22Rv1 (cell line): ENCODE measurements around the gene USH2A.

Source experiments
- H3K27ac ChIP-seq: fragments of 450-650 bp; 2 replicates; pipeline ENCODE4 v1.5.1; 2017
- CTCF ChIP-seq: fragments of 450-650 bp; IDR thresholded peaks from 2 replicates; pipeline ENCODE4 v1.5.1; 2017; ENCODE audit warnings: mild to moderate bottlenecking
- ZFX ChIP-seq: fragments of 450-650 bp; IDR thresholded peaks from 2 replicates; pipeline ENCODE4 v1.6.1; 2017; ENCODE audit warnings: antibody characterized with exemption, borderline replicate concordance

Gene USH2A

GRCh38 chr1:215868500-215868899 is 554.7 kb downstream of the USH2A start:
- TF ChIP-seq ZFX (no peak), CTCF (no peak)

GRCh38 chr1:215865060-215865459 is 558.2 kb downstream of the USH2A start:
- no peak for TF ChIP-seq CTCF
- no peak for TF ChIP-seq ZFX

More at GRCh38 chr1:215868500-215868899, 554.7 kb downstream of the USH2A start:
- no peak overlapping the region for H3K27ac ChIP-seq

GRCh38 chr1:215863796-215864195 is 559.5 kb downstream of the USH2A start:
- TF ChIP-seq ZFX (no peak), CTCF (no peak)
- H3K27ac ChIP-seq, result no peak overlapping the region

More at GRCh38 chr1:215865060-215865459, 558.2 kb downstream of the USH2A start:
- H3K27ac ChIP-seq, result no peak overlapping the region

GRCh38 chr1:215860833-215861232 is 562.4 kb downstream of the USH2A start:
- H3K27ac ChIP-seq, result no peak overlapping the region
- no peak for TF ChIP-seq ZFX
- no peak for TF ChIP-seq CTCF

- TF ChIP-seq ZFX, result no peak
- no peak for TF ChIP-seq CTCF
- H3K27ac ChIP-seq, result no peak overlapping the region
These were observed 565.9 kb downstream of the USH2A start for GRCh38 chr1:215857317-215857716.

- TF ChIP-seq CTCF, result no peak
- no peak for TF ChIP-seq ZFX
- no peak overlapping the region for H3K27ac ChIP-seq
These were observed 577.9 kb downstream of the USH2A start for GRCh38 chr1:215845234-215845891.

- TF ChIP-seq CTCF, result no peak
- TF ChIP-seq ZFX, result no peak
These were observed 578.5 kb downstream of the USH2A start for GRCh38 chr1:215844777-215845176.

More at GRCh38 chr1:215844777-215845176, 578.5 kb downstream of the USH2A start:
- no peak overlapping the region for H3K27ac ChIP-seq
